ENCODE measurements around the gene LEKR1.

Gene LEKR1

DNA sequence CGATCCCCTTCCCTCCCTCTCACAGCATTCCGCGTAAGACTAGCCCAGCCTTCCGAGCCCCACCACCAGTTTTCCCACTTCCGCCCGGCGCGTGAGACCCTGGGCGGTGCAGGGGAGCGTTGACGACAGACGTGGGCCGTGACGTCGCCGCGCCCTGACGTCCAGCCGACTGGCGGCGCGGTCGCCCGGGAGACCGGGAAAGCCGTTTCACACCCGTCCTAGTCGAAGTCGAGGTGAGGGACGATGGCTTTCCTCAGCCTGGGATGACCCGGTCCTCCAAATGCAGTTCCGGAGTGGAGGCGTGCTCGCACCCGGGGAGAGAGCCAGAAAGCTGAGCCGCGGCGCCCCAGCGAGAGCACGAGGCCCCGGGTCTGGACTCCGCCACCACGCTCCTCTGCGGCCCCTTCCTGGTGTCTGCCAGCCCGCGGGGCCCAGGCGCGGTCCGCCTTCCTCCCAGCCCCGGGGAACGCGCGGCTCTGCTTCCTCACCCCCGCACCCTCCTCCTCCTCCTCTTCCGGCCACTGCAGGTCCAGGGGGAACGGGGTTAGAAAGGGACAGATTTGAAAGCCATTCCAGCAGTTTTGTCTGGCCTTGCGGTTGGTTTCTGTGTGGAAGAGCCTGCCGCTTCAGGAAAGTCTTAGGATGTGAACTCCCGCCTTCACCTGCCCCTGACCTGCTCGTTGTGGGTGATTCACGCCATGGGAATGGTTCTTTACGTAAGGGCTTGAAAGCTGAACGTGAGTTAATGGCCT, at the start of gene LEKR1:
TSS of gene LEKR1 (plus strand) at position 210 of the 752 bp plus-strand sequence. CDS start 2,977 bp downstream, outside the sequence.
- no peak for TF ChIP-seq CTCF (IDR thresholded peaks at IDR 0.05; ENCODE audit: low read depth, low read length)
- DNase-seq (ENCODE audit: extremely low read depth, low read depth) = peak; percentile 83

DNA sequence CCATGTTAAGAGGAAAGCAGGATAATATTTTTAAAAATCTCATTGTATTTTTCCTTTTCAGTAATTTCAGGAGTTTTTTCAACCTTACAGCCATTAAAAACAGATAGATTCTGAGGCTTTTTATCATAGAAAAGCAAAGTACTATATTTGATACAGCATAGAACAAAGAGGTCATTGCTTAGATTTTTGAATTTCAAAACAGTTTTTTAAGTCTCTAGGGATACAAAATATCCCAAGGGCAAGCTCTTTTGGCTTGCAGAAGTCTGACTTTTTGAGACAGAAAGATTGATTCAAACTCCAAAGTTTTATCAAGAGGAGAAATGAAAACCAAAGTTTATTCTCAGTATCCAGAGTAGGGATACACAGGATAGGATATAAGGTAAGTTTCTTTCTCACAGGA, 49.3 kb upstream of the LEKR1 start:
- TF ChIP-seq CTCF (IDR thresholded peaks at IDR 0.05; ENCODE audit: low read depth, low read length) = no peak
- DNase-seq (ENCODE audit: extremely low read depth, low read depth) = no peak

DNA sequence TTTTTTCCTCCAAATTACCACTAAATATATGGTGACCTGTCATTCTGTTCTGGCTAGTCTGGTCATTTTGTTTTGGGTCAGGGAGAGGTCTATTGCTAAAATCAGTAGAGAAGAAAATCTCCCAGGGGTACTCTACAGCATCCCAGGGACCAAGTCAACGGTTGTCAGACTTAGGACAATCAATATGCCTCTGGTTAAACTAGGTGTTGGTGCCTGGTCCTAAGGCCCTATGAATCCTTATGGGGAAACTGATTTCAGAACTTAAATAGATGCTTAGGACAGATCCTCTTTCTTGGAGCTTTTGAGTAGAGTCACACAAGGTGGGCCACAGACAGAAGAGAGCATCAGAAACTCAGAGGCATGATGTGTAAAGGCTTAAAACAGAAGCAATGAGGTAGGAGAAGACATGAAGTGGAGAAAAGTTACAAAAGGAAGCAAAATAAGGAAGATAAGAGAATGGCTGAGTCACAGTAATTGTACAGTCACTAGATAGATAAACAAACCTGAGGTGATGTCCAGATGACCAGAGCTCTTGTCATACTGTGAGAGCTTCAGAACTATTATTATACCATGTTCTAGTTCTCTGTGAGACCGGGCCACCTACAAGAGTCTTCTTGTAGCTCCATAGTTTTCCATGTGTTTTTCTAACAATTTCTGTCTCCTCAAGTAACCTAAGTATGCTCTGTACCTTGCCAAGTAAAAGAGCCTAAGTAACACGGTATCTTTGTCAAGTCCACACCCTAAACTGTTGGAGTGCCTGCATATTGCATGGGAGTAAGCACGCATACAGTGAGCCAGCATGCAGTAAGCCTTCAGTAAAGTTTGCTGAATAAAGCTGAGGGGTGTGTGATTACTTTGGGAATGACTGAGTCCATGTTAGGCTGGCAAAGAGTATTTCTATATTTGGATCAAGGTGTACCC, 44.6 kb upstream of the LEKR1 start:
- no peak for TF ChIP-seq CTCF (IDR thresholded peaks at IDR 0.05; ENCODE audit: low read depth, low read length)
- no peak for DNase-seq (ENCODE audit: extremely low read depth, low read depth)

DNA sequence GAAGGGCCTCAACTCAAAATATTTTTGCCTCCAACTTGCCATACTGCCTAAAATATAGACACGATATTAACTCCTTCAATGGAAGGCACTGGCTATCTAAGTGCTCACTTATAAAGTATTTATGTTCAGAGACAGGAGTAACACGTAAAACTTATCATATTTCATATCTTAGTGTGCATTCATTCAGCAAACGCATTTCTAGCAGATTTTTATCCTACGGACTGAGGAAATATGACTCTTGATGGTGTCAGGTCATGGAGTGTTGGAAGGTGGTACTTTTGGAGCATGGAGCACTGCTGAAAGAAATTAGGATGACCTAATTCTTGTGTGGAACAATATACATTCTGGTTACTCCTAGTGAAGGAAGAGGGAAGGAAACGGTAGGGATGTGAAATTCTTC, 43.8 kb upstream of the LEKR1 start:
- no peak for TF ChIP-seq CTCF (IDR thresholded peaks at IDR 0.05; ENCODE audit: low read depth, low read length)

DNA sequence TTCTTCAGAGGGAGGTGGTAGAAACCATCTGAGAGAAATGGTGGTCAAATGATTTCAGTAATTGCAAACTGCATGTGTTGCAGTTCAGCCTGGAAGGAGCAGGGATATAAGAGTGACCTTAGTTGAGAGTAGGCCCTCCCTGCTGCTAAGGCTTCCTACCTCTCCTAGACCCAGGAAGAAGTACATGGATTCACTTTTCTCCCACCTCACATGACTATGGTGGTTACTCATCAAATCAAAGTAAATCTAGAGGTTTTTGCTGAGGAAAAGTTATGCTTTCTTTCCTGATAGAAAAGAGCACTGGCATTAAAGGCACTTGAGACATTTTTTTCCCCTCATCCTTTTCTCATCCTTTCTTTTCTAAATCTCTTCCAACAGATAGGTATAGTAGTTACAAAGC, 43.2 kb upstream of the LEKR1 start:
- no peak for DNase-seq (ENCODE audit: extremely low read depth, low read depth)
- TF ChIP-seq CTCF (IDR thresholded peaks at IDR 0.05; ENCODE audit: low read depth, low read length) = no peak

More for the DNA sequence above, 43.8 kb upstream of the LEKR1 start:
- DNase-seq (ENCODE audit: extremely low read depth, low read depth) = no peak

- no peak for DNase-seq (ENCODE audit: extremely low read depth, low read depth)
- TF ChIP-seq CTCF (IDR thresholded peaks at IDR 0.05; ENCODE audit: low read depth, low read length) = no peak
Measured at GRCh38 chr3:156787001-156787400, 39.2 kb upstream of the LEKR1 start.

All from AG09319 (cell line).